IPS DF 19.7 (cell line): Measurements from ENCODE around the gene TIMM10B.

ENCODE experiments used
- DNase-seq: peaks from one replicate; pipeline ENCODE4 v3.0.0-alpha.2; 2013; ENCODE audit warnings: low read depth, low spot score

TIMM10B gene

GRCh38 chr11:6469599-6469998 lies 11.7 kb upstream of the TIMM10B start:
- DNase-seq: no peak

GRCh38 chr11:6472934-6473333 lies 8.4 kb upstream of the TIMM10B start:
- no peak for DNase-seq

- no peak for DNase-seq
These were observed 7.6 kb upstream of the TIMM10B start, which contains the start of gene TRIM3 for GRCh38 chr11:6473451-6474412. TRIM3 (minus strand) TSS chr11:6473941; CDS start chr11:6465695, 8,246 bp downstream.

- DNase-seq: no peak
These were observed 6.9 kb upstream of the TIMM10B start for GRCh38 chr11:6474413-6474792.

GRCh38 chr11:6474806-6475500 lies 6.3 kb upstream of the TIMM10B start:
- DNase-seq: no peak

- no peak for DNase-seq
These were observed 5.4 kb upstream of the TIMM10B start for GRCh38 chr11:6475936-6476335.

- DNase-seq: no peak
These were observed 4.7 kb upstream of the TIMM10B start for GRCh38 chr11:6476571-6476970.

- no peak for DNase-seq
These were observed 894 bp upstream of the TIMM10B start for GRCh38 chr11:6480299-6480914.

GRCh38 chr11:6481924-6482275 lies 599 bp downstream of the TIMM10B start:
- no peak for DNase-seq

- DNase-seq: no peak
These were observed 1.1 kb downstream of the TIMM10B start for GRCh38 chr11:6482441-6482840.

- DNase-seq: no peak
These were observed 1.7 kb downstream of the TIMM10B start for GRCh38 chr11:6483015-6483414.

GRCh38 chr11:6485661-6486060 lies 4.4 kb downstream of the TIMM10B start:
- DNase-seq: no peak

- DNase-seq: no peak
These were observed 5.0 kb downstream of the TIMM10B start for GRCh38 chr11:6486256-6486655.

- no peak for DNase-seq
These were observed 5.6 kb downstream of the TIMM10B start for GRCh38 chr11:6486938-6487337.

GRCh38 chr11:6488342-6488741 lies 7.0 kb downstream of the TIMM10B start:
- no peak for DNase-seq

- no peak for DNase-seq
These were observed 7.5 kb downstream of the TIMM10B start for GRCh38 chr11:6488821-6489220.

GRCh38 chr11:6489306-6489705 lies 8.0 kb downstream of the TIMM10B start:
- DNase-seq: no peak

- DNase-seq: no peak
These were observed 16.0 kb downstream of the TIMM10B start, which contains the start of gene DNHD1 for GRCh38 chr11:6497069-6497839. DNHD1 (plus strand) TSS chr11:6497280; CDS start chr11:6498216, 936 bp downstream.

- DNase-seq: no peak
These were observed 16.8 kb downstream of the TIMM10B start for GRCh38 chr11:6498121-6498520.

- DNase-seq: no peak
These were observed 17.2 kb downstream of the TIMM10B start for GRCh38 chr11:6498544-6498943.

GRCh38 chr11:6502382-6502781 lies 21.1 kb downstream of the TIMM10B start:
- no peak for DNase-seq

- no peak for DNase-seq
These were observed 22.9 kb downstream of the TIMM10B start for GRCh38 chr11:6504166-6504565.
